ENCODE results near the gene ATXN10. TPM values are rescaled to one million over a fixed set of nuclear protein-coding genes. Genes with fewer than 3 reads are reported as not detected.

Gene ATXN10
- total and polyA plus RNA-seq, 2 experiments from 2014 or later = 99.0 to 163 TPM

DNA sequence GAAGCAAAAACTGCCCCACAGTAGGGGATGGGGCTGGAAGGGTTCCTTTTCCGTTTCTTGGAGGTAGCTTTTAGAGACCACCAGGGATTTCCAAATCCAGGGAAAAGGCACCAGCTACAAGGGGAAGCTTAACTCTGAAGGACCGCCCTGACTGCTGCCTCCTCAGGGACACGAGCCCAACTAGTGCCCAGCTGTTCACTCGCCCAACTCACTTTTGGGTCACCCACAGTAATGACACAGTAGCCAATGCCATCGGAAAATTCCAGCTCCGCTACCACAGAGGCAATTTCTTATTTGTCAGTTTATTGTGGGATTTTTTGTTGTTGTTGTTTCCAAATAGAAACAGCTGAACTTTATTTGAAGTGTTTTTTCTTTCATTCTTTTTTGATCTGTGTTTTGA is 141.3 kb downstream of the ATXN10 start:
- Mint-ChIP-seq H3K4me3 (no peak overlapping the region), H3K36me3 (ENCODE audit: low read depth) (peaks cover 9% of the 10 kb centered on the region; the same call in 2 of the 3 replicates), H3K27me3 (ENCODE audit: insufficient read depth, low read depth, poor library complexity) (peaks cover 1% of the 10 kb centered on the region), H3K9me3 (no peaks in the 10 kb centered on the region), H3K4me1 (peaks cover 5% of the 10 kb centered on the region; the same call in 1 of the 3 replicates), H3K27ac (no peak overlapping the region)
- Histone ChIP-seq H3K79me2 (replicated peaks; ENCODE audit: insufficient read depth) (no peaks in the 10 kb centered on the region), H3K36me3 (ENCODE audit: insufficient read depth) (no peaks in the 10 kb centered on the region), H3K4me2 (no peak overlapping the region), H3F3A (replicated peaks; ENCODE audit: low read depth) (no peaks in the 10 kb centered on the region), H3K4me1 (ENCODE audit: insufficient read depth) (no peaks in the 10 kb centered on the region), H3K27me3 (ENCODE audit: insufficient read depth) (no peaks in the 10 kb centered on the region), H3K27ac (ENCODE audit: low read depth) (no peak overlapping the region), H3K9me2 (ENCODE audit: insufficient read depth) (no peaks in the 10 kb centered on the region), H3K4me3 (no peak overlapping the region), H2AFZ (no peak overlapping the region), H4K20me1 (replicated peaks; ENCODE audit: insufficient read depth) (peaks cover 3% of the 10 kb centered on the region; the same call in 1 of the 2 replicates)
- DNase-seq (ENCODE audit: low spot score) (no peak), ATAC-seq (no peak)
- TF ChIP-seq, protein P1, sequence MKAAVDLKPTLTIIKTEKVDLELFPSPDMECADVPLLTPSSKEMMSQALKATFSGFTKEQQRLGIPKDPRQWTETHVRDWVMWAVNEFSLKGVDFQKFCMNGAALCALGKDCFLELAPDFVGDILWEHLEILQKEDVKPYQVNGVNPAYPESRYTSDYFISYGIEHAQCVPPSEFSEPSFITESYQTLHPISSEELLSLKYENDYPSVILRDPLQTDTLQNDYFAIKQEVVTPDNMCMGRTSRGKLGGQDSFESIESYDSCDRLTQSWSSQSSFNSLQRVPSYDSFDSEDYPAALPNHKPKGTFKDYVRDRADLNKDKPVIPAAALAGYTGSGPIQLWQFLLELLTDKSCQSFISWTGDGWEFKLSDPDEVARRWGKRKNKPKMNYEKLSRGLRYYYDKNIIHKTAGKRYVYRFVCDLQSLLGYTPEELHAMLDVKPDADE (IDR thresholded peaks at IDR 0.05) = no peak
- no peak for TF ChIP-seq EZH2phosphoT487 (IDR thresholded peaks at IDR 0.05; ENCODE audit: unreplicated experiment)
- no peak for TF ChIP-seq NANOG (IDR thresholded peaks at IDR 0.05; ENCODE audit: borderline replicate concordance)
- no peak for TF ChIP-seq ZNF114 (CRISPR knock-in tag; IDR thresholded peaks at IDR 0.05)

DNA sequence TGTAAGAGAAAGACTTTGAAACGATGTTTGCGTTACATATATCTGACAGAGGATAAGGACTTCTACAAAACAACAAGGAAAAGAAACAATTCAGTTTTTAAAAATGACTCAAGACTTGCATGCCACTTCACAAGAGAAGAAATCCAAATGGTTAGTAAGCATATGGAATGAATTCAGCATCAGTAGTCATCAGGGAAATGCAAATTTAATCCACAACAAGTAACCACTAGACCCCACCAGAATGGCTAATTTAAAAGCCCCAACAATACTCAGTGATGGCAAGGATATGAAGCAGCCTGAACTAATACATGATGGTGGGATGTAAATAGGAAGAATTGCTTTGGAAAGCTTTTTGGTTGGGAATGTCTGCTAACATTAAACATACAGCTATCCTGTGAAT is 142.6 kb downstream of the ATXN10 start:
- H3F3A ChIP-seq (replicated peaks; ENCODE audit: low read depth) = no peaks in the 10 kb centered on the region
- peaks cover 3% of the 10 kb centered on the region; the same call in 1 of the 2 replicates for H4K20me1 ChIP-seq (replicated peaks; ENCODE audit: insufficient read depth)
- Mint-ChIP-seq H3K27ac (no peak overlapping the region), H3K27me3 (ENCODE audit: insufficient read depth, low read depth, poor library complexity) (peaks cover 3% of the 10 kb centered on the region), H3K9me3 (no peaks in the 10 kb centered on the region), H3K4me3 (no peak overlapping the region), H3K4me1 (peaks cover 12% of the 10 kb centered on the region; the same call in 2 of the 3 replicates), H3K36me3 (ENCODE audit: low read depth) (peaks cover 9% of the 10 kb centered on the region; the same call in 2 of the 3 replicates)
- H3K27me3 ChIP-seq (ENCODE audit: insufficient read depth) = no peaks in the 10 kb centered on the region
- no peak overlapping the region for H3K27ac ChIP-seq (ENCODE audit: low read depth)
- ATAC-seq = no peak
- no peaks in the 10 kb centered on the region for H3K79me2 ChIP-seq (replicated peaks; ENCODE audit: insufficient read depth)
- H3K4me3 ChIP-seq = no peak overlapping the region
- H3K4me2 ChIP-seq = no peak overlapping the region
- H3K4me1 ChIP-seq (ENCODE audit: insufficient read depth) = no peaks in the 10 kb centered on the region
- DNase-seq (ENCODE audit: low spot score) = no peak
- H3K9me2 ChIP-seq (ENCODE audit: insufficient read depth) = no peaks in the 10 kb centered on the region
- H2AFZ ChIP-seq = no peak overlapping the region
- no peaks in the 10 kb centered on the region for H3K36me3 ChIP-seq (ENCODE audit: insufficient read depth)
- no peak for TF ChIP-seq NANOG (IDR thresholded peaks at IDR 0.05; ENCODE audit: borderline replicate concordance)
- TF ChIP-seq EZH2 (IDR thresholded peaks at IDR 0.05; ENCODE audit: low read depth, unreplicated experiment) = no peak
- TF ChIP-seq, protein P2, sequence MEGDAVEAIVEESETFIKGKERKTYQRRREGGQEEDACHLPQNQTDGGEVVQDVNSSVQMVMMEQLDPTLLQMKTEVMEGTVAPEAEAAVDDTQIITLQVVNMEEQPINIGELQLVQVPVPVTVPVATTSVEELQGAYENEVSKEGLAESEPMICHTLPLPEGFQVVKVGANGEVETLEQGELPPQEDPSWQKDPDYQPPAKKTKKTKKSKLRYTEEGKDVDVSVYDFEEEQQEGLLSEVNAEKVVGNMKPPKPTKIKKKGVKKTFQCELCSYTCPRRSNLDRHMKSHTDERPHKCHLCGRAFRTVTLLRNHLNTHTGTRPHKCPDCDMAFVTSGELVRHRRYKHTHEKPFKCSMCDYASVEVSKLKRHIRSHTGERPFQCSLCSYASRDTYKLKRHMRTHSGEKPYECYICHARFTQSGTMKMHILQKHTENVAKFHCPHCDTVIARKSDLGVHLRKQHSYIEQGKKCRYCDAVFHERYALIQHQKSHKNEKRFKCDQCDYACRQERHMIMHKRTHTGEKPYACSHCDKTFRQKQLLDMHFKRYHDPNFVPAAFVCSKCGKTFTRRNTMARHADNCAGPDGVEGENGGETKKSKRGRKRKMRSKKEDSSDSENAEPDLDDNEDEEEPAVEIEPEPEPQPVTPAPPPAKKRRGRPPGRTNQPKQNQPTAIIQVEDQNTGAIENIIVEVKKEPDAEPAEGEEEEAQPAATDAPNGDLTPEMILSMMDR (conservative IDR thresholded peaks at IDR 0.05; ENCODE audit: low read depth in 2 of 2) = no peak
- TF ChIP-seq POLR2AphosphoS5 (IDR thresholded peaks at IDR 0.05; ENCODE audit: low read depth) = no peak
- no peak for TF ChIP-seq STAT1 (IDR thresholded peaks at IDR 0.05; ENCODE audit: unreplicated experiment)
- TF ChIP-seq ZNF114 (CRISPR knock-in tag; IDR thresholded peaks at IDR 0.05) = no peak
- TF ChIP-seq CREB1 (CRISPR knock-in tag; IDR thresholded peaks at IDR 0.05; ENCODE audit: low read depth) = no peak
- no peak for TF ChIP-seq JUNB (IDR thresholded peaks at IDR 0.05; ENCODE audit: unreplicated experiment)
- no peak for TF ChIP-seq ZNF331 (CRISPR knock-in tag; IDR thresholded peaks at IDR 0.05; ENCODE audit: low read depth)
- TF ChIP-seq, protein P1 (IDR thresholded peaks at IDR 0.05) = no peak
- no peak for TF ChIP-seq EZH2phosphoT487 (IDR thresholded peaks at IDR 0.05; ENCODE audit: unreplicated experiment)
- TF ChIP-seq, protein P3, sequence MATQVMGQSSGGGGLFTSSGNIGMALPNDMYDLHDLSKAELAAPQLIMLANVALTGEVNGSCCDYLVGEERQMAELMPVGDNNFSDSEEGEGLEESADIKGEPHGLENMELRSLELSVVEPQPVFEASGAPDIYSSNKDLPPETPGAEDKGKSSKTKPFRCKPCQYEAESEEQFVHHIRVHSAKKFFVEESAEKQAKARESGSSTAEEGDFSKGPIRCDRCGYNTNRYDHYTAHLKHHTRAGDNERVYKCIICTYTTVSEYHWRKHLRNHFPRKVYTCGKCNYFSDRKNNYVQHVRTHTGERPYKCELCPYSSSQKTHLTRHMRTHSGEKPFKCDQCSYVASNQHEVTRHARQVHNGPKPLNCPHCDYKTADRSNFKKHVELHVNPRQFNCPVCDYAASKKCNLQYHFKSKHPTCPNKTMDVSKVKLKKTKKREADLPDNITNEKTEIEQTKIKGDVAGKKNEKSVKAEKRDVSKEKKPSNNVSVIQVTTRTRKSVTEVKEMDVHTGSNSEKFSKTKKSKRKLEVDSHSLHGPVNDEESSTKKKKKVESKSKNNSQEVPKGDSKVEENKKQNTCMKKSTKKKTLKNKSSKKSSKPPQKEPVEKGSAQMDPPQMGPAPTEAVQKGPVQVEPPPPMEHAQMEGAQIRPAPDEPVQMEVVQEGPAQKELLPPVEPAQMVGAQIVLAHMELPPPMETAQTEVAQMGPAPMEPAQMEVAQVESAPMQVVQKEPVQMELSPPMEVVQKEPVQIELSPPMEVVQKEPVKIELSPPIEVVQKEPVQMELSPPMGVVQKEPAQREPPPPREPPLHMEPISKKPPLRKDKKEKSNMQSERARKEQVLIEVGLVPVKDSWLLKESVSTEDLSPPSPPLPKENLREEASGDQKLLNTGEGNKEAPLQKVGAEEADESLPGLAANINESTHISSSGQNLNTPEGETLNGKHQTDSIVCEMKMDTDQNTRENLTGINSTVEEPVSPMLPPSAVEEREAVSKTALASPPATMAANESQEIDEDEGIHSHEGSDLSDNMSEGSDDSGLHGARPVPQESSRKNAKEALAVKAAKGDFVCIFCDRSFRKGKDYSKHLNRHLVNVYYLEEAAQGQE (IDR thresholded peaks at IDR 0.05; ENCODE audit: unreplicated experiment) = no peak

Data from GM23338 (cell line).